GM21360 (cell line): Measurements from ENCODE around the gene CENPT.
A peak's percentile ranks its signal among the peaks of the same experiment; 100 is the strongest.
"Not testable (repeated sequence)": the region's sequence is repeated elsewhere in the genome, so short reads cannot be mapped to it uniquely, and the experiment has no call there.

Experiments used
- ATAC-seq: cut with Tn5 transposase; IDR thresholded peaks from one replicate; pipeline ENCODE4 v1.9.1; 2021; ENCODE audit warnings: mild to moderate bottlenecking, moderate library complexity; ENCODE audit not compliant: unreplicated experiment

CENPT gene

GRCh38 chr16:67877064-67877463, 29.6 kb upstream of the CENPT start:
- no peak for ATAC-seq

GRCh38 chr16:67874372-67874771, 26.9 kb upstream of the CENPT start:
- no peak for ATAC-seq

GRCh38 chr16:67873435-67874370, 26.2 kb upstream of the CENPT start:
- ATAC-seq = no peak

- peak; percentile 56 for ATAC-seq
These were observed 25.3 kb upstream of the CENPT start, which contains the start of gene EDC4 for GRCh38 chr16:67872631-67873434. TSS of gene EDC4 (plus strand) at chr16:67873052. CDS start at chr16:67873262, 210 bp downstream.

- no peak for ATAC-seq
These were observed 24.7 kb upstream of the CENPT start for GRCh38 chr16:67872131-67872630.

- no peak for ATAC-seq
These were observed 23.8 kb upstream of the CENPT start for GRCh38 chr16:67871256-67871655.

- ATAC-seq = no peak
These were observed 22.2 kb upstream of the CENPT start for GRCh38 chr16:67869653-67870052.

- ATAC-seq = no peak
These were observed 20.8 kb upstream of the CENPT start for GRCh38 chr16:67868290-67868689.

- no peak for ATAC-seq
These were observed 17.8 kb upstream of the CENPT start for GRCh38 chr16:67865318-67865717.

- no peak for ATAC-seq
These were observed 17.1 kb upstream of the CENPT start for GRCh38 chr16:67864594-67864993.

- ATAC-seq = not testable (repeated sequence)
These were observed 16.6 kb upstream of the CENPT start for GRCh38 chr16:67864044-67864443.

GRCh38 chr16:67862623-67863583, 15.4 kb upstream of the CENPT start:
- ATAC-seq = no peak

GRCh38 chr16:67861877-67862276, 14.4 kb upstream of the CENPT start:
- no peak for ATAC-seq

- ATAC-seq = no peak
These were observed 13.3 kb upstream of the CENPT start for GRCh38 chr16:67860589-67861398.

GRCh38 chr16:67858500-67858899, 11.0 kb upstream of the CENPT start:
- ATAC-seq = no peak

GRCh38 chr16:67857547-67858233, 10.2 kb upstream of the CENPT start:
- ATAC-seq = no peak

GRCh38 chr16:67856927-67857546, 9.5 kb upstream of the CENPT start:
- no peak for ATAC-seq

GRCh38 chr16:67855789-67856188, 8.3 kb upstream of the CENPT start:
- ATAC-seq = no peak

GRCh38 chr16:67853670-67854069, 6.2 kb upstream of the CENPT start:
- no peak for ATAC-seq
